Cerebellar nuclear complex (tissue), 1 donor: ENCODE data around the gene ST7.

Source experiments
- DNase-seq, 2 experiments: peaks; one replicate each; lab custom pipeline; 2025; lab: John Stamatoyannopoulos, UW

Gene ST7

GRCh38 chr7:117130262-117130661 is 177.0 kb downstream of the ST7 start:
- DNase-seq = no peak

GRCh38 chr7:117132321-117133120 is 179.2 kb downstream of the ST7 start:
- no peak for DNase-seq

GRCh38 chr7:117133125-117133524 is 179.8 kb downstream of the ST7 start:
- no peak for DNase-seq

- no peak for DNase-seq
Observed at GRCh38 chr7:117134411-117134810, 181.1 kb downstream of the ST7 start.

- no peak for DNase-seq
Observed at GRCh38 chr7:117134889-117135552, 181.7 kb downstream of the ST7 start.

GRCh38 chr7:117135553-117135891 is 182.2 kb downstream of the ST7 start:
- no peak for DNase-seq

- no peak for DNase-seq
Observed at GRCh38 chr7:117137868-117138267, 184.6 kb downstream of the ST7 start.

GRCh38 chr7:117138495-117138894 is 185.2 kb downstream of the ST7 start:
- DNase-seq = no peak

GRCh38 chr7:117138981-117139380 is 185.7 kb downstream of the ST7 start:
- no peak for DNase-seq

- no peak for DNase-seq
Observed at GRCh38 chr7:117139397-117139984, 186.2 kb downstream of the ST7 start.

- DNase-seq = no peak
Observed at GRCh38 chr7:117140921-117141320, 187.6 kb downstream of the ST7 start.

GRCh38 chr7:117143066-117143465 is 189.8 kb downstream of the ST7 start:
- DNase-seq = no peak

GRCh38 chr7:117143580-117143979 is 190.3 kb downstream of the ST7 start:
- no peak for DNase-seq

GRCh38 chr7:117145333-117145732 is 192.0 kb downstream of the ST7 start:
- DNase-seq = no peak

- DNase-seq = no peak
Observed at GRCh38 chr7:117146059-117146458, 192.8 kb downstream of the ST7 start.

GRCh38 chr7:117146511-117146910 is 193.2 kb downstream of the ST7 start:
- DNase-seq = no peak

- DNase-seq = no peak
Observed at GRCh38 chr7:117148971-117149370, 195.7 kb downstream of the ST7 start.

GRCh38 chr7:117149692-117150091 is 196.4 kb downstream of the ST7 start:
- DNase-seq = no peak

- no peak for DNase-seq
Observed at GRCh38 chr7:117152213-117153007, 199.1 kb downstream of the ST7 start.

GRCh38 chr7:117153016-117153545 is 199.8 kb downstream of the ST7 start:
- no peak for DNase-seq

- no peak for DNase-seq
Observed at GRCh38 chr7:117154721-117155120, 201.4 kb downstream of the ST7 start.

- DNase-seq = no peak
Observed at GRCh38 chr7:117155694-117156093, 202.4 kb downstream of the ST7 start.
